SU-DHL-6 (cell line): Measurements from ENCODE around the gene CEP170.

Experiments
- H2AFZ ChIP-seq: fragments of 200-600 bp; sonication (generic); 2 replicates; pipeline ENCODE4 v1.6.1; 2014; ENCODE audit warnings: low read depth, mild to moderate bottlenecking, moderate library complexity, mixed read lengths, antibody characterized with exemption, low read length; ENCODE audit not compliant: severe bottlenecking
- H3F3A ChIP-seq: fragments of 200-600 bp; shearing (Covaris generic); 2 replicates; pipeline ENCODE4 v1.6.0; 2016; ENCODE audit warnings: antibody characterized with exemption, mild to moderate bottlenecking; ENCODE audit not compliant: insufficient read depth
- H3K27ac ChIP-seq: fragments of 200-600 bp; sonication (generic); 2 replicates; pipeline ENCODE4 v1.5.1; 2016; ENCODE audit warnings: low read depth, mild to moderate bottlenecking, low read length, moderate library complexity, mixed read lengths
- H3K27me3 ChIP-seq: fragments of 200-600 bp; sonication (generic), shearing (Covaris generic); 2 replicates; pipeline ENCODE4 v1.6.0; 2014; ENCODE audit warnings: mild to moderate bottlenecking, low read length
- H3K36me3 ChIP-seq: fragments of 200-600 bp; sonication (generic); 2 replicates; pipeline ENCODE4 v1.6.1; 2014; ENCODE audit warnings: mild to moderate bottlenecking, low read length, mixed read lengths
- H3K4me2 ChIP-seq: fragments of 300-600, 200-600 bp; shearing (Covaris generic), sonication (generic); 2 replicates; pipeline ENCODE4 v1.6.0; 2014; ENCODE audit warnings: low read length, low read depth, mild to moderate bottlenecking; ENCODE audit not compliant: poor library complexity, severe bottlenecking
- H3K4me3 ChIP-seq: fragments of 200-600 bp; sonication (generic); 2 replicates; pipeline ENCODE4 v1.5.1; 2014; ENCODE audit warnings: antibody characterized with exemption, low read length, mild to moderate bottlenecking, mixed read lengths; ENCODE audit not compliant: insufficient read depth, poor library complexity, severe bottlenecking
- H3K79me2 ChIP-seq: fragments of 200-600 bp; sonication (generic); 2 replicates; pipeline ENCODE4 v1.6.1; 2014; ENCODE audit warnings: mild to moderate bottlenecking, low read length, moderate library complexity; ENCODE audit not compliant: insufficient read depth
- H3K9ac ChIP-seq: fragments of 200-600 bp; sonication (generic); 2 replicates; pipeline ENCODE4 v1.7.0; 2014; ENCODE audit warnings: mild to moderate bottlenecking, low read length
- H3K9me2 ChIP-seq: fragments of 200-600 bp; sonication (generic); replicated peaks from 2 replicates; pipeline ENCODE4 v1.6.1; 2014; ENCODE audit warnings: low read length; ENCODE audit not compliant: insufficient read depth
- H3K9me3 ChIP-seq: fragments of 200-600 bp; sonication (generic); 2 replicates; pipeline ENCODE4 v1.6.1; 2014; ENCODE audit warnings: low read length, mixed read lengths; ENCODE audit not compliant: insufficient read depth
- H4K20me1 ChIP-seq: fragments of 200-600 bp; sonication (generic); 2 replicates; pipeline ENCODE4 v1.6.1; 2014; ENCODE audit warnings: low read depth, mild to moderate bottlenecking, antibody characterized with exemption, low read length, moderate library complexity, mixed read lengths
- EZH2phosphoT487 ChIP-seq: fragments of 200-600 bp; sonication (generic), shearing (Covaris generic); conservative IDR thresholded peaks from 2 replicates; pipeline ENCODE4 v1.6.1; 2018; ENCODE audit warnings: mild to moderate bottlenecking, antibody characterized with exemption, low read length, moderate library complexity, mixed read lengths
- TF ChIP-seq, protein P1 (sequence below): fragments of 200-600 bp; sonication (generic); IDR thresholded peaks from one replicate; pipeline ENCODE4 v1.5.1; 2017; ENCODE audit warnings: antibody characterized with exemption, mild to moderate bottlenecking, low read length, moderate library complexity; ENCODE audit not compliant: insufficient read depth, poor library complexity, severe bottlenecking

Gene CEP170

DNA sequence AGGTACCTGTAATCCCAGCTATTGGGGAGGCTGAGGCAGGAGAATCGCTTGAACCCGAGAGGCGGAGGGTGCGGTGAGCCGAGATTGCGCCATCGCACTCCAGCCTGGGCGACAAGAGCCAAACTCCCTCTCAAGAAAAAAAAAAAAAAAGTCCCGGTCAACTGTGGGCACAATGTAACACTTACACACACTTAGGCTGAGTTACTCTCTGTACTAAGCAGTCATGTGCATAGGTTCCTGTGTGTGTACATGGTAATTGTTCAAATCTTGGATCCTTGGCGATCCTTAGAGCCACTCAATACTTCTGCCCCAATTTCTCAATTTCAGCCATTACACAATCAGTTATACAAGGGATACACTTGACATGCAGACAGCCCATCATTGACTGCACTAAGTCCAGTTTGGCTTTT lies 12.4 kb upstream of the CEP170 start:
- no peak overlapping the region for H3K4me2 ChIP-seq
- no peak overlapping the region for H2AFZ ChIP-seq
- H3K9ac ChIP-seq: no peak overlapping the region
- peaks cover 5% of the 10 kb centered on the region; the same call in 1 of the 2 replicates for H3F3A ChIP-seq
- H3K36me3 ChIP-seq: no peaks in the 10 kb centered on the region
- TF ChIP-seq EZH2phosphoT487: no peak
- TF ChIP-seq, protein P1, sequence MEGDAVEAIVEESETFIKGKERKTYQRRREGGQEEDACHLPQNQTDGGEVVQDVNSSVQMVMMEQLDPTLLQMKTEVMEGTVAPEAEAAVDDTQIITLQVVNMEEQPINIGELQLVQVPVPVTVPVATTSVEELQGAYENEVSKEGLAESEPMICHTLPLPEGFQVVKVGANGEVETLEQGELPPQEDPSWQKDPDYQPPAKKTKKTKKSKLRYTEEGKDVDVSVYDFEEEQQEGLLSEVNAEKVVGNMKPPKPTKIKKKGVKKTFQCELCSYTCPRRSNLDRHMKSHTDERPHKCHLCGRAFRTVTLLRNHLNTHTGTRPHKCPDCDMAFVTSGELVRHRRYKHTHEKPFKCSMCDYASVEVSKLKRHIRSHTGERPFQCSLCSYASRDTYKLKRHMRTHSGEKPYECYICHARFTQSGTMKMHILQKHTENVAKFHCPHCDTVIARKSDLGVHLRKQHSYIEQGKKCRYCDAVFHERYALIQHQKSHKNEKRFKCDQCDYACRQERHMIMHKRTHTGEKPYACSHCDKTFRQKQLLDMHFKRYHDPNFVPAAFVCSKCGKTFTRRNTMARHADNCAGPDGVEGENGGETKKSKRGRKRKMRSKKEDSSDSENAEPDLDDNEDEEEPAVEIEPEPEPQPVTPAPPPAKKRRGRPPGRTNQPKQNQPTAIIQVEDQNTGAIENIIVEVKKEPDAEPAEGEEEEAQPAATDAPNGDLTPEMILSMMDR: no peak
- H3K4me3 ChIP-seq: no peak overlapping the region
- no peaks in the 10 kb centered on the region for H3K27me3 ChIP-seq
- H3K9me3 ChIP-seq: no peaks in the 10 kb centered on the region
- no peaks in the 10 kb centered on the region for H4K20me1 ChIP-seq
- peaks cover 3% of the 10 kb centered on the region; the same call in 1 of the 2 replicates for H3K79me2 ChIP-seq
- H3K9me2 ChIP-seq: no peaks in the 10 kb centered on the region
- H3K27ac ChIP-seq: no peak overlapping the region

- Histone ChIP-seq H3K4me2 (no peak overlapping the region), H3F3A (peaks cover 5% of the 10 kb centered on the region; the same call in 1 of the 2 replicates), H4K20me1 (no peaks in the 10 kb centered on the region), H3K9me3 (no peaks in the 10 kb centered on the region), H2AFZ (no peak overlapping the region), H3K4me3 (no peak overlapping the region), H3K9me2 (no peaks in the 10 kb centered on the region), H3K9ac (no peak overlapping the region), H3K27ac (no peak overlapping the region), H3K79me2 (peaks cover 4% of the 10 kb centered on the region; the same call in 1 of the 2 replicates), H3K36me3 (no peaks in the 10 kb centered on the region), H3K27me3 (no peaks in the 10 kb centered on the region)
- TF ChIP-seq EZH2phosphoT487: no peak
- TF ChIP-seq, protein P1: no peak
These were observed 11.2 kb upstream of the CEP170 start for GRCh38 chr1:243266231-243266630.

DNA sequence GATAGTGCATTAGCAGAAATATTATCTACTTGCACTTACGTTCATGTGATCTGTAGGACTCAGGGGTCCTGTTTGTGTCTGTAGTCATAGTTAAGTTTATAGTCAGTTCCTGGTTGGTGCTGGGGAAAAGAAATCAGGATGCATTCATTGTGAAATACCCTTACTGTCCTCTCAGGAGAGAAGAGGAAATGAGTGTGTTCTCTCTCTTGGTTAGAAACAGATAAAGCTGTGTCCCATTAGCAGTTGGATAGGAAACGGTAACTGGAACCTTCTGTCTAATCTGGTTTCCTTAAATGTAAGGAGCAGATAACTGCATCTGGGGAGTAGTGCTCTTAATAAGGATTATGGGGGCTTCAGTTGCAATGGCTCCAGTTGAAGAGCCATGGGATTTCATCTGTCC lies 9.6 kb upstream of the CEP170 start:
- Histone ChIP-seq H3K27me3 (no peaks in the 10 kb centered on the region), H3K27ac (no peak overlapping the region), H3K9me2 (no peaks in the 10 kb centered on the region), H3K36me3 (no peaks in the 10 kb centered on the region), H4K20me1 (no peaks in the 10 kb centered on the region), H3F3A (no peaks in the 10 kb centered on the region), H3K4me2 (no peak overlapping the region), H3K4me3 (no peak overlapping the region), H3K9ac (no peak overlapping the region), H3K79me2 (peaks cover 8% of the 10 kb centered on the region; the same call in 1 of the 2 replicates), H2AFZ (no peak overlapping the region), H3K9me3 (no peaks in the 10 kb centered on the region)
- TF ChIP-seq, protein P1: no peak
- TF ChIP-seq EZH2phosphoT487: no peak

DNA sequence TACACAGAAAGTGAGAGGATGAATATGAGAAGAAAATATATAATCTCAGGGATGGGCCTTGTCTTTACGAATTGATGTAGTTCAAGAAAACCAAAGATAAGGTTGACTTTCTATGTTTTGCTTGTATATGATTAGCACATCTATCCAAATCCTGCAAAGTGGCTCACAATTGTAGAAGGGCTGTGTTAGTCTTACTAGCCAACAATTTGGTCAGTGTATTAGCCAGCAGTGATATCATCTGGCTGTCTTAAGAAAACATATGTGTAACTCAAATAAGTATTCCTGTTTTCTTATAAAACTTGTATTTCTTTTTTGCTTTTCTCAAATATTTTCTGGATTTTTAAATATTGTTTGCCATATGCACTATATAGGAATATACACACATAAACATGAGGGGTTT lies 6.3 kb upstream of the CEP170 start:
- Histone ChIP-seq H3K4me2 (no peak overlapping the region), H3K9ac (no peak overlapping the region), H4K20me1 (no peaks in the 10 kb centered on the region), H3K79me2 (peaks cover 30% of the 10 kb centered on the region), H3K9me2 (no peaks in the 10 kb centered on the region), H3F3A (no peaks in the 10 kb centered on the region; the same call in 1 of the 2 replicates), H3K9me3 (no peaks in the 10 kb centered on the region), H3K36me3 (no peaks in the 10 kb centered on the region), H3K27ac (no peak overlapping the region), H3K27me3 (no peaks in the 10 kb centered on the region), H2AFZ (no peak overlapping the region), H3K4me3 (no peak overlapping the region)
- TF ChIP-seq EZH2phosphoT487: no peak
- TF ChIP-seq, protein P1: no peak
